ENCODE measurements around the gene CST3. TPM values are rescaled to one million over a fixed set of nuclear protein-coding genes. Genes with fewer than 3 reads are reported as not detected.

CST3 gene
- total and polyA plus RNA-seq, 10 of the 15 experiments (the other 5 are each of a cell fraction or from before 2014, with no cell fraction given), result 11.8 to 127 (median 57.8) TPM

DNA sequence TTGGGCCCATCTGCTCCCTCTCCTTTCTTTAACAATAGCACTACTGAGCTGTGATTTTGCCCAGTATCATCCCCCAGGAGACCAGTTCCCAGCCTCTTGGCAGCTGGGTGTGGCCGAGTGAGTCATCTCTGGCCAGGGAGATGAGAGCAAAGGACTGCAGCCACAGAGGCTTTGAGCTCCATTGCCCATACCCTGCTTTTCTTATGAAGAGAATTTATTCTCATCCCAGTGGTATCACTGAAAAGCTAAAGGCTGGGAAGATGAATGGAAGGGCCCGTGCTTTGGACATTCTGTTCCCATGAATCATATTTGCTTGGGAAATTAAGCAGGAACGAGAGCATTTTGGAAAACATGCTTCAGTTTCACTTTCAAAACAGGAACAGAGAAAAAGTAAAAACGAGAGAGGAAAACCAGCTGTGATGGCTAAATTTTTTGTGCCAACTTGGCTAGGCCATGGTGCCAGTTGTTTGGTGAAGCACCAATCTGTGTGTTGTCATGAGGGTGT lies 14.9 kb downstream of the CST3 start:
- peak; percentile 88 for ATAC-seq
- TF ChIP-seq, protein P1, sequence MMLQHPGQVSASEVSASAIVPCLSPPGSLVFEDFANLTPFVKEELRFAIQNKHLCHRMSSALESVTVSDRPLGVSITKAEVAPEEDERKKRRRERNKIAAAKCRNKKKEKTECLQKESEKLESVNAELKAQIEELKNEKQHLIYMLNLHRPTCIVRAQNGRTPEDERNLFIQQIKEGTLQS (IDR thresholded peaks at IDR 0.05; ENCODE audit: borderline replicate concordance, extremely low read depth, low read depth, low read length), result no peak
- TF ChIP-seq, protein P2, sequence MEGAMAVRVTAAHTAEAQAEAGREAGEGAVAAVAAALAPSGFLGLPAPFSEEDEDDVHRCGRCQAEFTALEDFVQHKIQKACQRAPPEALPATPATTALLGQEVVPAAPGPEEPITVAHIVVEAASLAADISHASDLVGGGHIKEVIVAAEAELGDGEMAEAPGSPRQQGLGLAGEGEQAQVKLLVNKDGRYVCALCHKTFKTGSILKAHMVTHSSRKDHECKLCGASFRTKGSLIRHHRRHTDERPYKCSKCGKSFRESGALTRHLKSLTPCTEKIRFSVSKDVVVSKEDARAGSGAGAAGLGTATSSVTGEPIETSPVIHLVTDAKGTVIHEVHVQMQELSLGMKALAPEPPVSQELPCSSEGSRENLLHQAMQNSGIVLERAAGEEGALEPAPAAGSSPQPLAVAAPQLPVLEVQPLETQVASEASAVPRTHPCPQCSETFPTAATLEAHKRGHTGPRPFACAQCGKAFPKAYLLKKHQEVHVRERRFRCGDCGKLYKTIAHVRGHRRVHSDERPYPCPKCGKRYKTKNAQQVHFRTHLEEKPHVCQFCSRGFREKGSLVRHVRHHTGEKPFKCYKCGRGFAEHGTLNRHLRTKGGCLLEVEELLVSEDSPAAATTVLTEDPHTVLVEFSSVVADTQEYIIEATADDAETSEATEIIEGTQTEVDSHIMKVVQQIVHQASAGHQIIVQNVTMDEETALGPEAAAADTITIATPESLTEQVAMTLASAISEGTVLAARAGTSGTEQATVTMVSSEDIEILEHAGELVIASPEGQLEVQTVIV (IDR thresholded peaks at IDR 0.05; ENCODE audit: borderline replicate concordance, partially characterized antibody), result no peak
- no peak for TF ChIP-seq WRNIP1 (IDR thresholded peaks at IDR 0.05; ENCODE audit: borderline replicate concordance, low read depth, low read length)
- no peak for TF ChIP-seq TCF7 (IDR thresholded peaks at IDR 0.05; ENCODE audit: borderline replicate concordance)
- TF ChIP-seq ZZZ3 (IDR thresholded peaks at IDR 0.05; ENCODE audit: control insufficient read depth, insufficient read length, low read depth), result no peak
- 0 out of 2 replicates have a peak, but pooled peaks have one; percentile 35 for TF ChIP-seq TCF12 (IDR thresholded peaks at IDR 0.05; ENCODE audit: low read depth, low read length)
- peak; percentile 63 for TF ChIP-seq JUNB (IDR thresholded peaks at IDR 0.05)
- peak; percentile 60 for TF ChIP-seq IKZF1 (conservative IDR thresholded peaks at IDR 0.05)
- TF ChIP-seq EGR1 (IDR thresholded peaks at IDR 0.05; ENCODE audit: borderline replicate concordance in 1 of 2, low read depth in 2 of 2, low read length in 2 of 2), result no peak
- TF ChIP-seq, protein P3, sequence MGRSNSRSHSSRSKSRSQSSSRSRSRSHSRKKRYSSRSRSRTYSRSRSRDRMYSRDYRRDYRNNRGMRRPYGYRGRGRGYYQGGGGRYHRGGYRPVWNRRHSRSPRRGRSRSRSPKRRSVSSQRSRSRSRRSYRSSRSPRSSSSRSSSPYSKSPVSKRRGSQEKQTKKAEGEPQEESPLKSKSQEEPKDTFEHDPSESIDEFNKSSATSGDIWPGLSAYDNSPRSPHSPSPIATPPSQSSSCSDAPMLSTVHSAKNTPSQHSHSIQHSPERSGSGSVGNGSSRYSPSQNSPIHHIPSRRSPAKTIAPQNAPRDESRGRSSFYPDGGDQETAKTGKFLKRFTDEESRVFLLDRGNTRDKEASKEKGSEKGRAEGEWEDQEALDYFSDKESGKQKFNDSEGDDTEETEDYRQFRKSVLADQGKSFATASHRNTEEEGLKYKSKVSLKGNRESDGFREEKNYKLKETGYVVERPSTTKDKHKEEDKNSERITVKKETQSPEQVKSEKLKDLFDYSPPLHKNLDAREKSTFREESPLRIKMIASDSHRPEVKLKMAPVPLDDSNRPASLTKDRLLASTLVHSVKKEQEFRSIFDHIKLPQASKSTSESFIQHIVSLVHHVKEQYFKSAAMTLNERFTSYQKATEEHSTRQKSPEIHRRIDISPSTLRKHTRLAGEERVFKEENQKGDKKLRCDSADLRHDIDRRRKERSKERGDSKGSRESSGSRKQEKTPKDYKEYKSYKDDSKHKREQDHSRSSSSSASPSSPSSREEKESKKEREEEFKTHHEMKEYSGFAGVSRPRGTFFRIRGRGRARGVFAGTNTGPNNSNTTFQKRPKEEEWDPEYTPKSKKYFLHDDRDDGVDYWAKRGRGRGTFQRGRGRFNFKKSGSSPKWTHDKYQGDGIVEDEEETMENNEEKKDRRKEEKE (IDR thresholded peaks at IDR 0.05), result no peak
- no peak for TF ChIP-seq NRF1 (conservative IDR thresholded peaks at IDR 0.05; ENCODE audit: low read depth, low read length)
- TF ChIP-seq DPF2 (IDR thresholded peaks at IDR 0.05), result no peak; the same call in 1 of the 2 replicates
- no peak for TF ChIP-seq NR2C2 (IDR thresholded peaks at IDR 0.05; ENCODE audit: borderline replicate concordance, control insufficient read depth, insufficient read length, low read depth)
- no peak for TF ChIP-seq POLR2A (IDR thresholded peaks at IDR 0.05; ENCODE audit: low read depth, low read length)
- TF ChIP-seq TBL1XR1 (IDR thresholded peaks at IDR 0.05; ENCODE audit: low read depth, low read length), result no peak
- TF ChIP-seq RBBP5 (conservative IDR thresholded peaks at IDR 0.05), result no peak
- TF ChIP-seq MEF2A (IDR thresholded peaks at IDR 0.05; ENCODE audit: insufficient read depth, low read depth, low read length), result no peak
- TF ChIP-seq, protein P4, sequence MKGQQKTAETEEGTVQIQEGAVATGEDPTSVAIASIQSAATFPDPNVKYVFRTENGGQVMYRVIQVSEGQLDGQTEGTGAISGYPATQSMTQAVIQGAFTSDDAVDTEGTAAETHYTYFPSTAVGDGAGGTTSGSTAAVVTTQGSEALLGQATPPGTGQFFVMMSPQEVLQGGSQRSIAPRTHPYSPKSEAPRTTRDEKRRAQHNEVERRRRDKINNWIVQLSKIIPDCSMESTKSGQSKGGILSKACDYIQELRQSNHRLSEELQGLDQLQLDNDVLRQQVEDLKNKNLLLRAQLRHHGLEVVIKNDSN (IDR thresholded peaks at IDR 0.05; ENCODE audit: borderline replicate concordance, extremely low read length, insufficient read depth, low read depth, low read length), result no peak

More for the DNA sequence above, 14.9 kb downstream of the CST3 start:
- intact Hi-C loops (cut with micrococcal nuclease; ENCODE audit: unreplicated experiment), result no loop called here
- POLR2A ChIA-PET, result no interaction called here
- in situ Hi-C loops (cut with MboI), result no loop called here
- H3K4me3 ChIP-seq, result no peak overlapping the region
- H3K79me2 ChIP-seq (ENCODE audit: control insufficient read depth, insufficient read depth, low read length), result no peaks in the 10 kb centered on the region
- DNase-seq (ENCODE audit: low read depth, low spot score) (no peak), FAIRE-seq (no peak)
- peak overlapping the region; percentile 57; the same call in 1 of the 2 replicates for H3K4me2 ChIP-seq (ENCODE audit: control insufficient read depth, insufficient read depth)
- RAD21 ChIA-PET (ENCODE audit: unreplicated experiment), result interaction anchor here (1.3 kb wide), 1 partner anchor 20 kb away, joined by 3 read pairs; no protein-coding TSS in a partner anchor
- SMC1A ChIA-PET (ENCODE audit: uncharacterized antibody, unreplicated experiment), result no interaction called here
- BruUV-seq (replicated peaks), result no TSS peak
- H2AFZ ChIP-seq (ENCODE audit: control insufficient read depth, low read depth, low read length), result no peak overlapping the region
- H3K36me3 ChIP-seq (ENCODE audit: control insufficient read depth in 2 of 2, insufficient read depth in 2 of 2, low read length in 1 of 2), result no peaks in the 10 kb centered on the region
- CTCF ChIA-PET, result interaction anchor here (0.6 kb wide), 1 partner anchor 9 kb away, joined by 3 read pairs; no protein-coding TSS in a partner anchor
- H3K27ac ChIP-seq (ENCODE audit: control insufficient read depth, insufficient read depth), result peak overlapping the region; percentile 3; the same call in 1 of the 2 replicates
- no peaks in the 10 kb centered on the region; the same call in 1 of the 2 replicates for H4K20me1 ChIP-seq (ENCODE audit: control insufficient read depth, insufficient read depth)
- peaks cover 14% of the 10 kb centered on the region for H3K4me1 ChIP-seq (ENCODE audit: control insufficient read depth, insufficient read depth, low read length)
- WGBS (ENCODE audit: insufficient coverage, insufficient replicate concordance, low lambda C conversion rate, missing lambda C conversion rate), result 13% methylated on average over 4 of the region's 4 CpGs
- no peaks in the 10 kb centered on the region for H3K9me3 ChIP-seq (replicated peaks; ENCODE audit: control insufficient read depth, insufficient read depth, low read length)
- H3K27me3 ChIP-seq (replicated peaks in 1 of 2; ENCODE audit: control insufficient read depth in 2 of 2, insufficient read depth in 2 of 2, low read length in 1 of 2), result no peaks in the 10 kb centered on the region
- no peak overlapping the region for H3K9ac ChIP-seq (ENCODE audit: control insufficient read depth, insufficient read depth, low read length)

Data from GM12878 (cell line).